Measurements from ENCODE around the gene LMF1.

GRCh38 chr16:1009358-1010150 is 38.8 kb upstream of the LMF1 start:
- no peak for TF ChIP-seq RAD21 (IDR thresholded peaks at IDR 0.05; ENCODE audit: low read length)
- TF ChIP-seq CTCF (conservative IDR thresholded peaks at IDR 0.05; ENCODE audit: low read depth, low read length) = no peak
- TF ChIP-seq POLR2A (IDR thresholded peaks at IDR 0.05; ENCODE audit: low read depth, low read length) = no peak
- no peak for TF ChIP-seq CEBPB (IDR thresholded peaks at IDR 0.05; ENCODE audit: low read depth, low read length)
- TF ChIP-seq ELK1 (IDR thresholded peaks at IDR 0.05; ENCODE audit: borderline replicate concordance, low read depth, low read length) = no peak
- no peak for TF ChIP-seq RFX5 (IDR thresholded peaks at IDR 0.05; ENCODE audit: low read depth, low read length)
- no peak for TF ChIP-seq FOS (IDR thresholded peaks at IDR 0.05; ENCODE audit: low read depth, low read length)
